ENCODE results near the gene PMVK. TPM values are rescaled to one million over a fixed set of nuclear protein-coding genes. Genes with fewer than 3 reads are reported as not detected.

Gene PMVK
- total RNA-seq, 1 experiment from 2014 or later: 42.2 TPM

- no peak for ATAC-seq
- no TSS peak for BruUV-seq (replicated peaks)
These were observed 45.1 kb downstream of the PMVK start for GRCh38 chr1:154891452-154891851.

GRCh38 chr1:154888757-154889156 is 47.8 kb downstream of the PMVK start:
- Histone ChIP-seq H3K9me3 (ENCODE audit: control insufficient read depth, insufficient read depth, low read depth, low read length) (no peaks in the 10 kb centered on the region), H3K4me1 (ENCODE audit: control insufficient read depth, insufficient read depth, low read length) (no peaks in the 10 kb centered on the region), H3K27me3 (ENCODE audit: control insufficient read depth, insufficient read depth, low read length) (peaks cover 9% of the 10 kb centered on the region; the same call in 1 of the 2 replicates), H3K4me3 (ENCODE audit: low read depth in 2 of 2, low read length in 2 of 2) (no peak overlapping the region), H3K27ac (ENCODE audit: low read length) (no peak overlapping the region), H3K36me3 (ENCODE audit: control insufficient read depth, insufficient read depth, low read length) (no peaks in the 10 kb centered on the region)
- POLR2A ChIA-PET: interaction anchor here (0.6 kb wide), 1 partner anchor 113 kb away, joined by 3 read pairs; no protein-coding TSS in a partner anchor
- TF ChIP-seq, protein P1, sequence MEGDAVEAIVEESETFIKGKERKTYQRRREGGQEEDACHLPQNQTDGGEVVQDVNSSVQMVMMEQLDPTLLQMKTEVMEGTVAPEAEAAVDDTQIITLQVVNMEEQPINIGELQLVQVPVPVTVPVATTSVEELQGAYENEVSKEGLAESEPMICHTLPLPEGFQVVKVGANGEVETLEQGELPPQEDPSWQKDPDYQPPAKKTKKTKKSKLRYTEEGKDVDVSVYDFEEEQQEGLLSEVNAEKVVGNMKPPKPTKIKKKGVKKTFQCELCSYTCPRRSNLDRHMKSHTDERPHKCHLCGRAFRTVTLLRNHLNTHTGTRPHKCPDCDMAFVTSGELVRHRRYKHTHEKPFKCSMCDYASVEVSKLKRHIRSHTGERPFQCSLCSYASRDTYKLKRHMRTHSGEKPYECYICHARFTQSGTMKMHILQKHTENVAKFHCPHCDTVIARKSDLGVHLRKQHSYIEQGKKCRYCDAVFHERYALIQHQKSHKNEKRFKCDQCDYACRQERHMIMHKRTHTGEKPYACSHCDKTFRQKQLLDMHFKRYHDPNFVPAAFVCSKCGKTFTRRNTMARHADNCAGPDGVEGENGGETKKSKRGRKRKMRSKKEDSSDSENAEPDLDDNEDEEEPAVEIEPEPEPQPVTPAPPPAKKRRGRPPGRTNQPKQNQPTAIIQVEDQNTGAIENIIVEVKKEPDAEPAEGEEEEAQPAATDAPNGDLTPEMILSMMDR (IDR thresholded peaks at IDR 0.05): no peak
- no peak for TF ChIP-seq POLR2AphosphoS5 (IDR thresholded peaks at IDR 0.05; ENCODE audit: low read depth, low read length)
- no peak for TF ChIP-seq REST (IDR thresholded peaks at IDR 0.05; ENCODE audit: insufficient read depth in 1 of 2, low read depth in 2 of 2, low read length in 1 of 2)
- TF ChIP-seq TCF7L2 (IDR thresholded peaks at IDR 0.05; ENCODE audit: low read depth, low read length): no peak
- TF ChIP-seq SIN3A (IDR thresholded peaks at IDR 0.05; ENCODE audit: borderline replicate concordance, insufficient read depth, low read depth, low read length): no peak
- BruUV-seq (replicated peaks): no TSS peak
- ATAC-seq (no peak), DNase-seq (ENCODE audit: low read depth, low spot score) (no peak)
- intact Hi-C loops (cut with micrococcal nuclease; ENCODE audit: unreplicated experiment) (no loop called here), in situ Hi-C loops (cut with HindIII; ENCODE audit: low pct_unique_long_range_greater_than_20kb, low sequenced_read_pairs) (no loop called here)
- CTCF ChIA-PET: no interaction called here

More at GRCh38 chr1:154891452-154891851, 45.1 kb downstream of the PMVK start:
- ChIA-PET POLR2A (no interaction called here), CTCF (interaction anchor here (0.6 to 0.9 kb wide), 2 partner anchors 222 to 345 kb away, joined by 3 to 4 read pairs; no protein-coding TSS in a partner anchor)
- TF ChIP-seq TCF7L2 (IDR thresholded peaks at IDR 0.05; ENCODE audit: low read depth, low read length) (no peak), POLR2AphosphoS5 (IDR thresholded peaks at IDR 0.05; ENCODE audit: low read depth, low read length) (no peak), REST (IDR thresholded peaks at IDR 0.05; ENCODE audit: insufficient read depth in 1 of 2, low read depth in 2 of 2, low read length in 1 of 2) (no peak), SIN3A (IDR thresholded peaks at IDR 0.05; ENCODE audit: borderline replicate concordance, insufficient read depth, low read depth, low read length) (no peak)
- TF ChIP-seq, protein P1 (IDR thresholded peaks at IDR 0.05): no peak
- Histone ChIP-seq H3K27me3 (ENCODE audit: control insufficient read depth, insufficient read depth, low read length) (peaks cover 6% of the 10 kb centered on the region; the same call in 1 of the 2 replicates), H3K36me3 (ENCODE audit: control insufficient read depth, insufficient read depth, low read length) (no peaks in the 10 kb centered on the region), H3K27ac (ENCODE audit: low read length) (no peak overlapping the region), H3K4me1 (ENCODE audit: control insufficient read depth, insufficient read depth, low read length) (no peaks in the 10 kb centered on the region), H3K9me3 (ENCODE audit: control insufficient read depth, insufficient read depth, low read depth, low read length) (no peaks in the 10 kb centered on the region), H3K4me3 (ENCODE audit: low read depth in 2 of 2, low read length in 2 of 2) (no peak overlapping the region)
- DNase-seq (ENCODE audit: low read depth, low spot score): no peak
- intact Hi-C loops (cut with micrococcal nuclease; ENCODE audit: unreplicated experiment): no loop called here
- in situ Hi-C loops (cut with HindIII; ENCODE audit: low pct_unique_long_range_greater_than_20kb, low sequenced_read_pairs): no loop called here
